K562 (cell line): ENCODE results near the gene HIRIP3. TPM values are rescaled to one million over a fixed set of nuclear protein-coding genes. Genes with fewer than 3 reads are reported as not detected.

Experiments used
- CBX3 ChIP-seq, 2 experiments: IDR thresholded peaks; 1 replicate in 1 of 2; 2 replicates in 1 of 2; pipeline ENCODE4 v1.6.1; 2012; ENCODE audit warnings: inconsistent platforms in 2 of 2, low read length in 2 of 2, borderline replicate concordance in 1 of 2, control low read depth in 1 of 2
- EWSR1 ChIP-seq: fragments of 450-650 bp; IDR thresholded peaks from 2 replicates; pipeline ENCODE4 v1.6.1; 2018; ENCODE audit warnings: borderline replicate concordance, mild to moderate bottlenecking, low read depth, moderate library complexity; ENCODE audit not compliant: partially characterized antibody
- RAD21 ChIP-seq, 2 experiments: fragments of 250-450 bp in 1 of 2; fragments of 450-650 bp in 1 of 2; sonication (Bioruptor Pico) in 1 of 2; formaldehyde crosslinking in 1 of 2; IDR thresholded peaks in 1 of 2; conservative IDR thresholded peaks in 1 of 2; 2 replicates each; pipeline versions ENCODE4 v1.4.0 to v1.8.0; 2020 to 2022; ENCODE audit warnings: mild to moderate bottlenecking in 2 of 2, moderate library complexity in 1 of 2
- SMARCA4 ChIP-seq: fragments of 450-650 bp; IDR thresholded peaks from 2 replicates; pipeline ENCODE4 v1.6.1; 2016
- STAT5A ChIP-seq: IDR thresholded peaks from 2 replicates; pipeline ENCODE4 v1.6.1; 2012; ENCODE audit warnings: low read length, inconsistent platforms, borderline replicate concordance
- ZNF134 ChIP-seq: fragments of 250-450 bp; sonication (Bioruptor Pico); conservative IDR thresholded peaks from 2 replicates; pipeline ENCODE4 v1.4.0; 2020
- polyA plus RNA-seq, 8 experiments: library from polyadenylated mRNA; depleted of rRNA in 4 of 8; stranded (reverse) in 5 of 8; unstranded in 3 of 8; fragments of >200 nt; fragmentation: Nextera tagmentation in 2 of 8; fragmentation: Illumina TruSeq in 1 of 8; extraction: Ambion mirVana in 2 of 8; extraction: Trizol in 1 of 8; gene quantifications; 2 replicates each; pipeline versions ENCODE4 v1.2.1 to v1.2.3, GENCODE V29; 2011 to 2014; ENCODE audit warnings: inconsistent platforms in 1 of 8, missing spikeins in 1 of 8
- total RNA-seq, 7 experiments: library from RNA; depleted of rRNA in 6 of 7; stranded (reverse); fragments of >200 nt in 6 of 7; fragmentation: Illumina TruSeq in 2 of 7; extraction: Trizol in 2 of 7; gene quantifications; 2 replicates each; pipeline versions ENCODE4 v1.2.1 to v1.2.3, GENCODE V29; 2011 to 2021; ENCODE audit warnings: low replicate concordance in 1 of 7
- TF ChIP-seq, protein P1 (sequence below): fragments of 250-450 bp; sonication (Bioruptor Pico); IDR thresholded peaks from 2 replicates; pipeline ENCODE4 v1.4.0; 2020
- TF ChIP-seq, protein P2 (sequence below): fragments of 200-600 bp; sonication (generic); IDR thresholded peaks from one replicate; pipeline ENCODE4 v1.6.1; 2012; ENCODE audit warnings: mild to moderate bottlenecking, low read depth, low read length, inconsistent platforms
- TF ChIP-seq, protein P3 (sequence below): fragments of 250-450 bp; sonication (Bioruptor Pico); IDR thresholded peaks from 2 replicates; pipeline ENCODE4 v1.8.0; 2022; ENCODE audit warnings: moderate library complexity, mild to moderate bottlenecking, inconsistent platforms
- TF ChIP-seq, protein P4 (sequence below): fragments of 250-450 bp; sonication (Bioruptor Pico); IDR thresholded peaks from 2 replicates; pipeline ENCODE4 v1.8.0; 2022; ENCODE audit warnings: moderate library complexity, mild to moderate bottlenecking, inconsistent platforms

The HIRIP3 gene
- total and polyA plus RNA-seq, 9 of the 15 experiments (the other 6 are each of a cell fraction or from before 2014, with no cell fraction given) = 3.3 to 38.2 (median 18.2) TPM

DNA sequence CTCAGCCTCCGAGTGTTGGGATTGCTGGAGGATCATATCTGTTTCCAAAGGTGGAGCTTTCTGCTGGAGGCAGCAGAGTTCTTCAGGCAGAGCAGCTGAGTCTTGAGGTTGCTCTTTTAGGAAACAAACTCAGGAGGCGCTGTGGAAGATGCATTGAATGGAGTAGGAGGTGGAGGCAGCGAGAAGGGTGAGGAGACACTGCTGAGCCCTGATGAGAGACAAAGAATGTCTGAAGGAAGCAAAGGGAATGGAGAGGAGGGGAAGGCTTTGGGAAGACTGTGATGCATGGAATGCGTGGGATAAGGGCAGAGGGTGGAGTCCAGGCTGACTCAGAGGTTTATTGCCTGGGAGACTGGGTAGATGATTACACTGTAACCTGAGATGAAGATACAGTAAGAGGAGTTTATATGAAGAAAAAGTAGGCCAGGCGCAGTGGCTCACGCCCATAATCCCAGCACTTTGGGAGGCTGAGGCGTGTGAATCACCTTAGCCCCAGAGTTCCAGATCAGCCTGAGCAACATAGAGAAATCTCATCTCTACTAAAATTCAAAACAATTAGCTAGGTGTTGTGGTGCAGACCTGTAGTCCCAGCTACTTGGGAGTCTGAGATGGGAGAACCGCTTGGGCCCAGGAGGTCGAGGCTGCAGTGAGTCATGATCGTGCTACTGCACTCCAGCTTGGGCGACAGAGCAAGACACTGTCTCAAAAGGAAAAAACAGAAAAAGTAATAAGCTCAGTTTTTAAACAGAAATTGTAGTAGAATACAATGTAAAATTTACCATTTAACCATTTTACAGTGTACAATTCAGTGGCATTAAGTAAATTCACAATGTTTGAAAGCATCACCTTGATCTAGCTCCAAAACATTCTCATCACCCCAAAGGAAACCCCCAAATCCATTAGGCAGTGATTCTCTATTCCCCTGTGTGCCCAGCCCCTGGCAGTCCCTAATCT is 51.3 kb downstream of the HIRIP3 start (continued):
- TF ChIP-seq, protein P1, sequence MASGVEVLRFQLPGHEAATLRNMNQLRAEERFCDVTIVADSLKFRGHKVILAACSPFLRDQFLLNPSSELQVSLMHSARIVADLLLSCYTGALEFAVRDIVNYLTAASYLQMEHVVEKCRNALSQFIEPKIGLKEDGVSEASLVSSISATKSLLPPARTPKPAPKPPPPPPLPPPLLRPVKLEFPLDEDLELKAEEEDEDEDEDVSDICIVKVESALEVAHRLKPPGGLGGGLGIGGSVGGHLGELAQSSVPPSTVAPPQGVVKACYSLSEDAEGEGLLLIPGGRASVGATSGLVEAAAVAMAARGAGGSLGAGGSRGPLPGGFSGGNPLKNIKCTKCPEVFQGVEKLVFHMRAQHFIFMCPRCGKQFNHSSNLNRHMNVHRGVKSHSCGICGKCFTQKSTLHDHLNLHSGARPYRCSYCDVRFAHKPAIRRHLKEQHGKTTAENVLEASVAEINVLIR = no peak
- TF ChIP-seq, protein P2, sequence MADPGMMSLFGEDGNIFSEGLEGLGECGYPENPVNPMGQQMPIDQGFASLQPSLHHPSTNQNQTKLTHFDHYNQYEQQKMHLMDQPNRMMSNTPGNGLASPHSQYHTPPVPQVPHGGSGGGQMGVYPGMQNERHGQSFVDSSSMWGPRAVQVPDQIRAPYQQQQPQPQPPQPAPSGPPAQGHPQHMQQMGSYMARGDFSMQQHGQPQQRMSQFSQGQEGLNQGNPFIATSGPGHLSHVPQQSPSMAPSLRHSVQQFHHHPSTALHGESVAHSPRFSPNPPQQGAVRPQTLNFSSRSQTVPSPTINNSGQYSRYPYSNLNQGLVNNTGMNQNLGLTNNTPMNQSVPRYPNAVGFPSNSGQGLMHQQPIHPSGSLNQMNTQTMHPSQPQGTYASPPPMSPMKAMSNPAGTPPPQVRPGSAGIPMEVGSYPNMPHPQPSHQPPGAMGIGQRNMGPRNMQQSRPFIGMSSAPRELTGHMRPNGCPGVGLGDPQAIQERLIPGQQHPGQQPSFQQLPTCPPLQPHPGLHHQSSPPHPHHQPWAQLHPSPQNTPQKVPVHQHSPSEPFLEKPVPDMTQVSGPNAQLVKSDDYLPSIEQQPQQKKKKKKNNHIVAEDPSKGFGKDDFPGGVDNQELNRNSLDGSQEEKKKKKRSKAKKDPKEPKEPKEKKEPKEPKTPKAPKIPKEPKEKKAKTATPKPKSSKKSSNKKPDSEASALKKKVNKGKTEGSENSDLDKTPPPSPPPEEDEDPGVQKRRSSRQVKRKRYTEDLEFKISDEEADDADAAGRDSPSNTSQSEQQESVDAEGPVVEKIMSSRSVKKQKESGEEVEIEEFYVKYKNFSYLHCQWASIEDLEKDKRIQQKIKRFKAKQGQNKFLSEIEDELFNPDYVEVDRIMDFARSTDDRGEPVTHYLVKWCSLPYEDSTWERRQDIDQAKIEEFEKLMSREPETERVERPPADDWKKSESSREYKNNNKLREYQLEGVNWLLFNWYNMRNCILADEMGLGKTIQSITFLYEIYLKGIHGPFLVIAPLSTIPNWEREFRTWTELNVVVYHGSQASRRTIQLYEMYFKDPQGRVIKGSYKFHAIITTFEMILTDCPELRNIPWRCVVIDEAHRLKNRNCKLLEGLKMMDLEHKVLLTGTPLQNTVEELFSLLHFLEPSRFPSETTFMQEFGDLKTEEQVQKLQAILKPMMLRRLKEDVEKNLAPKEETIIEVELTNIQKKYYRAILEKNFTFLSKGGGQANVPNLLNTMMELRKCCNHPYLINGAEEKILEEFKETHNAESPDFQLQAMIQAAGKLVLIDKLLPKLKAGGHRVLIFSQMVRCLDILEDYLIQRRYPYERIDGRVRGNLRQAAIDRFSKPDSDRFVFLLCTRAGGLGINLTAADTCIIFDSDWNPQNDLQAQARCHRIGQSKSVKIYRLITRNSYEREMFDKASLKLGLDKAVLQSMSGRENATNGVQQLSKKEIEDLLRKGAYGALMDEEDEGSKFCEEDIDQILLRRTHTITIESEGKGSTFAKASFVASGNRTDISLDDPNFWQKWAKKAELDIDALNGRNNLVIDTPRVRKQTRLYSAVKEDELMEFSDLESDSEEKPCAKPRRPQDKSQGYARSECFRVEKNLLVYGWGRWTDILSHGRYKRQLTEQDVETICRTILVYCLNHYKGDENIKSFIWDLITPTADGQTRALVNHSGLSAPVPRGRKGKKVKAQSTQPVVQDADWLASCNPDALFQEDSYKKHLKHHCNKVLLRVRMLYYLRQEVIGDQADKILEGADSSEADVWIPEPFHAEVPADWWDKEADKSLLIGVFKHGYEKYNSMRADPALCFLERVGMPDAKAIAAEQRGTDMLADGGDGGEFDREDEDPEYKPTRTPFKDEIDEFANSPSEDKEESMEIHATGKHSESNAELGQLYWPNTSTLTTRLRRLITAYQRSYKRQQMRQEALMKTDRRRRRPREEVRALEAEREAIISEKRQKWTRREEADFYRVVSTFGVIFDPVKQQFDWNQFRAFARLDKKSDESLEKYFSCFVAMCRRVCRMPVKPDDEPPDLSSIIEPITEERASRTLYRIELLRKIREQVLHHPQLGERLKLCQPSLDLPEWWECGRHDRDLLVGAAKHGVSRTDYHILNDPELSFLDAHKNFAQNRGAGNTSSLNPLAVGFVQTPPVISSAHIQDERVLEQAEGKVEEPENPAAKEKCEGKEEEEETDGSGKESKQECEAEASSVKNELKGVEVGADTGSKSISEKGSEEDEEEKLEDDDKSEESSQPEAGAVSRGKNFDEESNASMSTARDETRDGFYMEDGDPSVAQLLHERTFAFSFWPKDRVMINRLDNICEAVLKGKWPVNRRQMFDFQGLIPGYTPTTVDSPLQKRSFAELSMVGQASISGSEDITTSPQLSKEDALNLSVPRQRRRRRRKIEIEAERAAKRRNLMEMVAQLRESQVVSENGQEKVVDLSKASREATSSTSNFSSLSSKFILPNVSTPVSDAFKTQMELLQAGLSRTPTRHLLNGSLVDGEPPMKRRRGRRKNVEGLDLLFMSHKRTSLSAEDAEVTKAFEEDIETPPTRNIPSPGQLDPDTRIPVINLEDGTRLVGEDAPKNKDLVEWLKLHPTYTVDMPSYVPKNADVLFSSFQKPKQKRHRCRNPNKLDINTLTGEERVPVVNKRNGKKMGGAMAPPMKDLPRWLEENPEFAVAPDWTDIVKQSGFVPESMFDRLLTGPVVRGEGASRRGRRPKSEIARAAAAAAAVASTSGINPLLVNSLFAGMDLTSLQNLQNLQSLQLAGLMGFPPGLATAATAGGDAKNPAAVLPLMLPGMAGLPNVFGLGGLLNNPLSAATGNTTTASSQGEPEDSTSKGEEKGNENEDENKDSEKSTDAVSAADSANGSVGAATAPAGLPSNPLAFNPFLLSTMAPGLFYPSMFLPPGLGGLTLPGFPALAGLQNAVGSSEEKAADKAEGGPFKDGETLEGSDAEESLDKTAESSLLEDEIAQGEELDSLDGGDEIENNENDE = no peak
- TF ChIP-seq ZNF134 (no peak; the same call in 1 of the 2 replicates), SMARCA4 (peak; percentile 28), STAT5A (no peak), CBX3 (IDR thresholded peaks at IDR 0.05; ENCODE audit: borderline replicate concordance in 1 of 2, low read length in 2 of 2) (0 out of 3 replicates have a peak, but pooled peaks of 1 of the 2 experiments have one; percentile 43), RAD21 (CRISPR knock-in tag; conservative IDR thresholded peaks at IDR 0.05 in 1 of 2, IDR thresholded peaks at IDR 0.05 in 1 of 2) (no peak), EWSR1 (no peak)
- TF ChIP-seq, protein P3, sequence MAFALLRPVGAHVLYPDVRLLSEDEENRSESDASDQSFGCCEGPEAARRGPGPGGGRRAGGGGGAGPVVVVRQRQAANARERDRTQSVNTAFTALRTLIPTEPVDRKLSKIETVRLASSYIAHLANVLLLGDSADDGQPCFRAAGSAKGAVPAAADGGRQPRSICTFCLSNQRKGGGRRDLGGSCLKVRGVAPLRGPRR = no peak
- TF ChIP-seq, protein P4, sequence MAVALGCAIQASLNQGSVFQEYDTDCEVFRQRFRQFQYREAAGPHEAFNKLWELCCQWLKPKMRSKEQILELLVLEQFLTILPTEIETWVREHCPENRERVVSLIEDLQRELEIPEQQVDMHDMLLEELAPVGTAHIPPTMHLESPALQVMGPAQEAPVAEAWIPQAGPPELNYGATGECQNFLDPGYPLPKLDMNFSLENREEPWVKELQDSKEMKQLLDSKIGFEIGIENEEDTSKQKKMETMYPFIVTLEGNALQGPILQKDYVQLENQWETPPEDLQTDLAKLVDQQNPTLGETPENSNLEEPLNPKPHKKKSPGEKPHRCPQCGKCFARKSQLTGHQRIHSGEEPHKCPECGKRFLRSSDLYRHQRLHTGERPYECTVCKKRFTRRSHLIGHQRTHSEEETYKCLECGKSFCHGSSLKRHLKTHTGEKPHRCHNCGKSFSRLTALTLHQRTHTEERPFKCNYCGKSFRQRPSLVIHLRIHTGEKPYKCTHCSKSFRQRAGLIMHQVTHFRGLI (CRISPR knock-in tag) = no peak
